Glomerular visceral epithelial cell (primary cell): ENCODE data around the gene ASNSD1.

ENCODE experiments used
- DNase-seq: peaks from one replicate; pipeline ENCODE4 v3.0.0-alpha.2; 2016; ENCODE audit errors: extremely low spot score

Gene ASNSD1

DNA sequence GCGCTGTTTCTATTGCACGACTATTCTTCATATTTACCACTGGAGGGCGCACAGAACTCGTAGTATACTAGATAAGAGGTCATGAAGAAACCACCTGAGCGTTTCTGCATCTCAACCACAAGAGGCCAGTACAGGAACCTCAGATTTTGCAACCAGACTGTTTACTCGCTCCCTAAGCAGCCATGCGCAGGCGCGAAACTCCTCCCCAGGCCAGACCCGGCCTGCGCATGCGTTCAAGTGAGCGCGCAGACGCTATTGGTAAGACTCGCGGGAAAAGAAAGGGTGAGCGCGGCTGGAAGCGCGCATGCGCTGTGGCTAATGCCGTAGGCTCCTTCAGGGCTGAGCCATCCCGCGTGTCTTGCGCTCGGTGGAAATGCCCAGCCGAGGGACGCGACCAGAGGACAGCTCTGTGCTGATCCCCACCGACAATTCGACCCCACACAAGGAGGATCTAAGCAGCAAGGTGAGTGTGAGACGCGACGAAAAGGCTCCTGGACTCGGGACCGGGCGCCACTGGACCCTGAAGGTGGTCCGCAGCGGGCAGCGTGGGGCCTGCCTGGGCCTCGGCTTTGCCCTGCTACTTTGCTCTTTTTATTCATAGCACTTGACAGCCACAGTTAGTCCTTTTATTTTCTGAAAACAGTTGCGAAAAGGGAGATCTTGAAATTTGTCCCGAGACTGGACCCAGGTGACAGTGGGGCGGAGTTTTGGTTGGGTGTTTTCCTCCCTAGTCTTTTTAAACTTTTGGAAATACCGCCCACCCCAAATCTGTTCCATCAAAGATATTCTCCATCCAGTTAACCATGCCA lies at the start of gene ASNSD1:
ASNSD1 (plus strand) TSS at position 312 of the 809 bp plus-strand sequence. CDS start 4,674 bp downstream, outside the sequence.
- peak; percentile 100 for DNase-seq

DNA sequence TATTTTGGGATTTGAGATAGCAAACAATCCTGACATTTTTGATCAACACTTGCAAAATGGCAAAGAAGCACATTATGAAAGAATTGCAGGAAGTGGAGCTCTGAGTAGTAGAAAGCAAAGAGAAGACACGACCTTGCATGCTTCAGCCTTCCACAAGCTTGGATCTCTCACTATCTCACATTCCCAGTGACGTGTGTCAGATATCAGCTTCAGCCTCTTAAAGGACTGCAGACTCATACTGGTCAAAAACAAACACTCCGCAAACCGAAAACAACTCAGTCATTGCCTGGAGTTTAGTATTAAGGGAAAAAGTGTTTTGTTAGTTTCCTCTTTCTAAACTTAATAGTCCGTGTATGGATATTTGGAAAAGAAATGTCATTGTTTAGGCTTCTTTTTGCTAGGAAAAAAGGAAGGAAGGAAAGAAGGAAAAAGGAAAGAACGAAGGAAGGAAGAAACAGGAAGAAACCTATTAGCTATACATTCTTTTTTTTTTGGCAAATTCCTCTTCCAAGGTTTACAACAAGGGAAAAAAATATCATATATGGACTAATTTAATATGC lies 48.1 kb upstream of the ASNSD1 start:
- DNase-seq: peak; percentile 22

DNA sequence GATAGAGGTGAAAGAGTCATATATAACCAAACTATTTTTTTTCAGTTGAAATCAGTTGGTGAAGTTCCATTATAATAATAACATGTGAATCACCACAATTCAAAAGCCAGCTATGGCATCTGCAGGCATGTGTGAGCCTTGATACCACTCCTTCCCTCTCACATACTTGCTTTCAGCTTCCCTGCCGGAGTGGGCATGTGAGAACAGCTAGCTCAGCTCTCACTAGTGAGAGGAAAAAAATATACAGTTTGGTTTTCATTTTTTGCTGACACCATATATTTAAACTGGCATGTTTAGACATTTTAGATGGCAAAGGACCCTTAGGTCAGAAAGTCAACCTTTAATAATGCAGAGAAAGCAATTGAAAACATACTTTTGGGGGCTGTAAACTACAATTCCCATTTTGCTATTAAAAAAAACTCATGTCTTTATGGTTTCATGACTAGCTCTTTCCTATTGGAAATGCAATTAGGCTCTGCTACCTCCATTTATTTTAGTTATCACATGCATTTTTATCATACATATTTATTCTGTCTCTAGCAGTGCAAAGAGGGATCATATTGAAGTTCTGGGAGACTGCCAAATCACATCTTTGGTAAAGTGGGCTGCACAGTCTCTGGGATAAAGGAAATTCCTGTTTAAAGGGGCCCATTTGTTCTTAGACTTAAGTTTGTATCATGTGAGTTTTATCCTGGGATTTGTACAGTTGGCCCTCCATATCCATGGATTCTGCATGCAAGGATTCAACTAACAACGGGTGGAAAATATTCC lies 47.4 kb upstream of the ASNSD1 start:
- no peak for DNase-seq

DNA sequence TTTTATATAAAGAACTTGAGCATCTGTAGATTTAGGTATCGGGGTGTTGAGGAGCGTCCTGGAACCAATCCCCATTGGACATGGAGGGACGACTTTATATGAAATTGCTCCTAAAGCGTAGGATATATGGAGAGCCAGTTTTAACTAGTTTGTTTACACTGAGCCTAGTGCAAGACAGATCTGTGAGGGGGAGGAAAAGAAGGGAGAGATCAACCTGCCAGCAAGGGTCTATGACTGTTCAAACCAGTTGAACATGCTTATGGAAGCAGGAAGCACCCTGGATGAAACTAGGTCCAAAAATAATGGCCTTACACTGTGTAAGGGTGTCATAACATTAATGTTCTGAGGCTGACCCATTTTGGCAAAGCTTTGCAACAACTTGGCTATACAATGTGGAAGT lies 46.7 kb upstream of the ASNSD1 start:
- no peak for DNase-seq

DNA sequence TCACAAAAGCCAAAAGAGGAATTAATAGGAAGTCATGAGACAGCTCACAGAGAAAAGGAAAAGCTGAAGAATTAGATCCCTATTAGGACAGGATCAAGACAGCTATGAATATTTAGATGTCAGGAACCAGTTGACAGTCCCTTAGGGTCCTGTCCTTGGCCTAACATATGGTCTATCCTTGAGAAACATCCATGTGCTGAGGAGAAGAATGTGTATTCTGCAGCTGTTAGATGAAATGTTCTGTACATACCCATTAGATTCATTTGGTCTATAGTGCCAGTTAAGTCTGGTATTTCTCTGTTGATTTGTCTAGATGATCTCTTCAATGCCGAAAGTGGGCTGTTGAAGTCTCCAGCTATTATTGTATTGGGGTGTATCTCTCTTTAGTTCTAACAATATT lies 43.1 kb upstream of the ASNSD1 start:
- no peak for DNase-seq

DNA sequence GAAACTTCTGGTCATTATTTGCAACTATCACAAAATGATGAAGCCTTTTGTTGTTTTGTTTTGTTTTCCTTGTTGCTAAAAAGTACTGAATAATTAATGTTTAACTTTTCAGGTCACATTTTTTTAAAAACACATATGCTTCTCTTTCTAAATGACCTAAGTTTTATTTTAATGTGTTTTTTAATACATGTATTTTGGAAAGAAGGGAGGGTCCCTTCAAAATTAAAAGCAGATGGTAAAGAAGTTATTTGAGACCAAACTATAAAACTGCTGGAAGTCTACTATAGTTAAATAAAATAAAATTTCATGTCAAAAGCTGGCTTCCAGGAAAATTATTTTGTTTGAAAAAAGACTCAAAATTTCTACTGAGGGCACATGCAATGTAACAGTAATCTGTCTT lies 39.5 kb upstream of the ASNSD1 start:
- no peak for DNase-seq

DNA sequence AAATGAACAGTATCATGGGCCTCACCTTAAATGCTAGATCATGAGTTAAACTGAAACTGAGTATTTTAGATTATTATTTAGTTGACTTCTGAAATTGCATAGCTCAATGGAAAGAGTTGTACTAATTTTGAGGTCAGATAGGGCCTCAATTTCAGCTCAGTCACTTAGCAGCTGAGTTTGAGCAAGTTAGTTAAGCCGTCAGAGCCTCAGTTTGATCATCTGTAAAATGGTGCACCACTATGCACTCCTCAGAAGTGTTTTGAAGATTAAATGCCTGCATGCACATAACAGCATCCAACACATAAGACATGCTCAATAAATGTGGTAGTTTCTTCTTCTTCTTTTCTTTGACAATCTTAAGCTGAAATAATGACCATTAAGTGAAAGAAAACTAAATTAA lies 38.2 kb upstream of the ASNSD1 start:
- no peak for DNase-seq

DNA sequence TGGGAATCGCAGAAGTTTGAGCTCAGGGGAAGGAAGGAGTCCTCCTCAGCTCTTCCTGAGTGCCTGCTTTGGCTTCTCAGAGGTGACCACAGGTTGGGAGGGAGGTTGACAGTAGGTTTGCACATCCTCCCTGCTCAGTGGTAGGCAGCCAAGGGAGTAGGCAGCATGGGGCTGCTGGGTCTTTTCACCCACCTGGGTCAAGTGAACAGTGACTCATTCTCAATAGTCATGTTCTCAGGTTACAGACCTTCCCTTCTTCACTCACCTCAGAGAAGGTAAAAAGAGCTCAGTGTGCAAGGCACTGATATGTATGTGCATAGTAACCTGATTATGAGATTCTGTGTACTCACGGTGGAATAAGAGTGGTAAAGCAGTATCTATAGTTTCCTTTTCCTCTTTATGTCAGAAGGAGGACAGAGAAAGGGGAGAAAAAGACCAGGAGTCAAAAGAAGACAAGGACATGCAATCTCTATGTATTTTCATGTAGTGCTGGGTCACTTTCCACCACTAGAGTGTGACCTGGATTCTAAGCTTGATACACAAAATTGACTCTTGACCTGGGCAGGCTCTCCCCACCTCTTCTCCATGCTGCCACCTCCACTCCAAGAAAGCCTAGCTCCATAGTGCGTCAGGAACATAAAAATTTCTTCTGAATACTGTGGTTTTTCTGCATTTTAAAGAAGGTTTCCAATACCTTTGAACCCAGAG lies 36.5 kb upstream of the ASNSD1 start:
- no peak for DNase-seq

DNA sequence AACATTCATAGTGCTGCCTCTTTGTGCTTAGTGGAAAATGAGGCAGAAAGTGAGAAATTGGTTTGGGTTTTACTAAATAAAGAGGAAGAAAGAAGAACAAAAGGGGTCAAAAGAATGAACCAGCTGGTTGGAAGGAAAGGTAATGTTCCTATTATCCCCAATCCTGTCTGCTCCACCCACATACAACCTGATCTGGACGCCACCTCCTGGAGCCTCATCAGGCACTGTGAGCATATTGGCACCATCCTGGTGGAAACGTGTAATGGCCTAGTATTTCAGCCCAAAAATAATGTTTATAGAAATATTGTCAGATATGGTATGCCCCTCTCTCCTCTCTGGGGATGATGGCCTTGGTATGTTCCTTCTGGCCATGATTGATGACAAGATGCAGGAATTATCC lies 35.6 kb upstream of the ASNSD1 start:
- no peak for DNase-seq

DNA sequence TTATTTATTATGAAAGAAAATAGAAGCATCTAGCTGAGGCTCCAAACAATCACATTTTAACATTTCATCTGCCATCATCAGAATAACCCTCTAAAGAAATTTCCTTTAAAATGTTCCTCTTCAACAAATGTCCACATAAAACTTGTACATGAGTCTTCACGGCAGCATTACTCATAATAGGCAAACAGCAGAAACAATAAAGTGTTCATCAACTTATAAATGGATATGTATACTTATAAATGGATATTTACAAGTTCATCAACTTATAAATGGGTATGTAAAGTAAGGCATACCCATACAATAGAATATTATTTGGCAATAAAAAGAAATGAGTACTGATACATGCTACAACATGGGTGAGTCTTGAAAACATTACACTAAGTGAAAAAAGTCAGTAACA lies 33.5 kb upstream of the ASNSD1 start:
- no peak for DNase-seq

DNA sequence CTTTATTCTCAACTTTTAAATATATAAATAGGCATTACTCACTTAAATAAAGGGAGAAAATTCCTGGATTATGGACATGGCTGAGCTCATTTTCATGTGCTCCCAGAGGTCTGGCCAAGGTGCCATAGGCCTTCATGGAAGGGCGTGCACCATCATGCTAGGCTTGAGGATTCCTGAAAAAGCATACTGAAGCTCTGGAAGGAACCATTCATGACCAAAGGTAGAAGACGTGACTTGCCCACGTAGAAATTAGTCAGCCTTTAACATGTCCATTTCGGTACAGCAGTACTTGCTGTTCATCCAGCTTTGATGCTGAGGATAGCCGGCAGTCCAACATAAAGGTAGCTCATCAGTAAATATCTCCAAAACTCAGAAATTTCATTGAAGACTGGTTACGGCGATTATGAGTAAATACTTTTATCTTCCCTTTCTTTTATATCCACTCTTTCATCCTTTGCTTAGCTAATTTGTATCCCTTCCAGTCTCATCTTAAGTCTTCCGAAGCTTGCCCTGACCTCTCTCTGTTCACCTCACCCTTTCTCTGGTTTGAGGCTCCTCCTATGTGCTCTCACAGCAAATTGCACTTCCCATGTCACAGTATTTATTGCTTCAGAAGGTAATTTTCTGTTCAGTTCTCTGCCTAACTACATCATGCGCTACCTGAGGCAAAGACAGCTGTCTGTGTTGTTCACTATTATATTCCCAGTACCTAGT lies 32.3 kb upstream of the ASNSD1 start:
- DNase-seq: no peak

DNA sequence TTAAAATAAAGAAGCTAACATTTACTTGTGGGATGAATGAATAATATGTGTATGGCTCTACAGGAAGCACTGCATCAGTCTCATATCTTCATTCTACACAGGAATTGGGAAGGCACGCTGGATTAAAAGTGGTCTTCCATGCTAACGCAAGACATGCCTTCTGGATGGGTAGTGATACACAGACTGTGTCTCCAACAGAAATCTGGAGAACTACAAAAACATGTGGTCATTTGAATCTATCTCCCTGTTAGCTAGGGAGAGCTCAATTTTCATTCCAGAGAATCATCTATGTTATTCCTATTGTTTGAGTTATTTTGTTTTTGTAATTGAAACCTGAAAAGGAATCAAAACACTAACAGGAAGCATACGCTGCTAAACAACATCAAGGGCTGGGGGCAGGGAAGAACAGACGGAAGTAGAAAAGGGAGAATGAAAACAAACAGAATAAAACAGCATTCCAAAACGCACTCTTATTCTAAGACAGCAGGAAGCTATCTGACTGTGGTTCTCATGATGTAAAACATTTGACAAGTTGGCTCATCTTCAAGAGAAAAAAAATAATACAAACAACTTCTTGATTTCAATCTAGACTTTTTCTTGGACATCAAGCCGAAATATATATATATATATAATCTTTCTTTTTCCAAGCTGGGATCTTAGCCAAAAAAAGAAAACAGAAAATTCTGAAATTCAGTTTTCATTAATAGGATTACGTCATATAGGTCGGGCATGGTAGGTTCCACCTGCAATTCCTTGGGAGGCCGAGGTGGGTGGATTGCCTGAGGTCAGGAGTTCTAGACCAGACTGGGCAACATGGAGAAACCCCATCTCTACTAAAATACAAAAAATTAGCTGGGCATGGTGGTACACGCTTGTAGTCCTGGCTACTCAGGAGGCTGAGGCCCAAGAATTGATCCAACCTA lies 31.5 kb upstream of the ASNSD1 start:
- no peak for DNase-seq

DNA sequence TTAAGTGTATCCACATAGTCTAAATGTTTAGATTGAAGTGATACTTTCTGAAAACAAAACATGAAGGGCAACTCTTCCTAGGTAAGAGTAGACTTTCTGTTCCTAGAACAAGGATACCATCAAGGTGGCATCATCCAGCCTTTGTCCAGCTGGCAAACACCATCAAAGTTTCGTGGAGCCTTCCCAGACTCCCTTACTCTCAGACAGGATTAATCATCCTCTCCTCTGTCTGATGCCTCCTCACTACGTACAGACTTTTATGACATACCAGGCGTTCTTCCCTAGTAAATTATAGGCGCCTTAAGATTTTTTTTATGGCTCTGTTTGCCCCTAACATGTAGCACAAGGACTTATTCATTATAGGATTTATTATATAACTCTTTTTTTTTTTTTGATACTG lies 29.4 kb upstream of the ASNSD1 start:
- DNase-seq: no peak

DNA sequence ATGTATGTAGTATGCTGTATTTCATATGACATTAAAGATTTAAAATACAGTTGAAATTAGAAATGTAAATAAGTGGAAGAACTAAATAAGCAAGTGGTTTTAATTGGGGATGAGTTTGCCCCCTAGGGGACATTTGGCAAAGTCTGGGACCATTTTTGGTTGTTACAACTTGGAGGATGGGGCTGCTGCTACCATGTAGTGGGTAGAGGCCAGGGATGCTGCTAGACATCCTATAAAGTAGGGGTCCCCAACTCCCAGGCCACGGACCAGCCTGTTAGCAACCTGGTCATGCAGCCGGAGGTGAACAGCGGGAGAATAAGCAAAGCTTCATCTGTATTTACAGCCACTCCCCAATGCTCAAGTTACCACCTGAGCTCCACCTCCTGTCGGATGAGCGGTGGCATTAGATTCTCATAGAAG lies 27.9 kb upstream of the ASNSD1 start:
- DNase-seq: no peak

DNA sequence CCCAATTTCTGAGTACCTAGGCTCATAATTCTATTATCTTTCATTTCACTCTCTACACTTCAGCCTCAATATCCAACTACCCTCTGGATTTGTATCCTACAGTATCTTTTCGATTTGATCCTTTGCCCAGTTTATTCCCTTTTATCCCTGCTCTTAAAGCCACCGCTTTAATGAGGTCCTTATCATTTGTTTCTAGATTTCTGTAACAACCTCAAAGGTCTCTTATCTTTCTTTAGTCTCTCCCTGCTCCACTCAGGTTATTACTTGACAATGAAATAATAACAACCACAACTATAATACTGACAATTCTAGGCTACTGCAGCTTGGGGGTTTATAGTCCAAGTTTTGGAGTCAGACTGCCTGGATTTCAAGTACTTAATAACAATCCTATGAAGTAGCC lies 25.9 kb upstream of the ASNSD1 start:
- no peak for DNase-seq

DNA sequence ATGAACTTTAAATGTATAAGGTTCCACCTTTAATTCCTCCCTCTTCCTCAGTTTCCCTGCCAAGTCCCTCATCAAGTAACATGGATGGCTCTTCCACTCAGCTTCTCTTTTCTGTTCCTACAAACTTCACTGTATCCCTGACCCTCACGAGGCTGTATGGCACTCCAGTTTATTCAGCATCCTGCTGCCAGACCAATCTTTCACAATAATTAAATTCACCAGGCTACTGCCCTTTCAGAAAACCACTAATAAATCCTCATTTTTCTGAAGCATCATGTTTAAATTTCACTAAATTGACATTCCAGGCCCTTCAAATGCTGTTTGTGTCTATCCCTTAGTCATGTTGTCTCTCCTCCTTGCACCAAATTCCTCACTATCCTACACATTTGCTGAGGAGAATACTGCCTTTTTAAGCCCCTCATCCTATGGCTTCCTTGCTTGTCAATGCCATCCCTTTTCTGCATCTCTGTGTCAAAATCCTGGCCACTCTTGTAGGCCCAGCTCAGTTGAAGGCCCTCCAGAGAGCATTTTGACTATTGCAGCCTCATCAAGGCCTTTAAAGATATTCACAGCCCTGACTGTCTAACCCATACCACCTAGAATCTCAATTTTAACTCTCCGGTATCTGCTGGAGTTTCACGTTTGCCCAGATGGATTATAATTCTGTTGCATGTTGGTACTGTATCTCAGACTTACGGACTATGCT lies 22.8 kb upstream of the ASNSD1 start:
- no peak for DNase-seq

DNA sequence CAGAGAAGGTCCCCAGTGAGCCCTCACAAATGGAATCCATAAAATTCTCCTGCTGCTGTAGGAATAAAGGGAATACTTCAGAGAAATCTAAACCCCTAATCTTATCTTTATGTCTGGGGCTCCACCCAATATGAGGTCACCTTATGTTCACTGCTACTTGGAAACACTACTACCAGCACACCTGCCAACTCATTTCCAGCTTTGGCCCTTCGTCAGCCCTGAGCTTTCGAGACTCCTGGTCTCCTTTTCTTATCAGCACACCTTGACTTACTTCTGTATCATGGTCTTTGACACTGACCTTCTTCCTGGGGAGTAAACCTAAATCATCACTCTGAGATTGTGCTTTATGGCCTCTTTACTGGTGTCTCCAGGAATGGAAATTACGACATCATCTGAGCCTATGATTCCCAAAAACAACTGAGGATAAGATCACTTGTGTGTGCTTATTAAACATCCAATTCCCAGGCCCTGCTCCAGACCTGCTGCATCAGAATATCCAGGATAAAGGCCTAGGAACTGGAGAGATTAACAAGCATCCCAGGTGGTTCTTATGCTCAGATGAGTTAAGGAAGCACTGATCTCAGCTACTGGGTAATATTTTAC lies 22.2 kb upstream of the ASNSD1 start:
- no peak for DNase-seq

DNA sequence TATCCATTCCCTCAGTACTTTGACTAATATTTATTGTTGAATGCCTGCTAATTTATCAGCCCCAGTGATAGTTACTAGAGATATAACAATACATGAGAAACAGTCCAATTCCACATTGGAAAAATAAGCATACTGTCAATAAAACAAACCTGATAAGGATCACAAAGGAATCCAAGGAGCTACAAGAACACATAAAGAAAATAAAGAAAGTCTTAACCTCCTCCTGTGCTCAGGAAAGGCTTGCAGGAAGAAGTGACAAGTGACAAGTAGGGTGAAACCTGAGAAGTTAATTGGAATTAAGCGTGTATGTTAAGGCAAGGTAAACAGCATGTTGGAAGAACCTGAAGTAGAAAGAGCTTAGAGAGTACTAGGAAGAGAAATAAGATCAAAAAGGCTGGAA lies 20.3 kb upstream of the ASNSD1 start:
- no peak for DNase-seq

DNA sequence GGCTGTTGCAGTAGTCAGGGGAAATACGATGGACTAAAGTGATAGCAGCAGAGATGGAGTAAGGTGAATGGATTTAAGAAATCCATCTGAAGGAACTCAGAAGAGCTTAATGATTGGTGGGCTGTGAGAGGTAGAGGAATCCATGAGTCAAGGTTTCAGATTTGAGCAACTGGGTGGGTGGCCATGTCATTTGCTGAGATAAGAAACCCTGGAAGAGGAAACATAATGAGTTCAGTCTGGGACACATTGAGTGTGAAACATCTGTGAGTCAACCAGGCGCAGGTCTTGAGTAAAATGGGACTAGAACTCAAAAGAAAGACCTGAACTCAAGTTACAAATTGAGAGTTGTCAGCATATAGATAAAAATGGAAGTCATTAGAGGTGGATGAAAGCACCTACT lies 19.7 kb upstream of the ASNSD1 start:
- DNase-seq: no peak
